SK-N-SH (cell line): ENCODE measurements around the gene NUSAP1. TPM values are rescaled to one million over a fixed set of nuclear protein-coding genes. Genes with fewer than 3 reads are reported as not detected.

Experiments
- CTCF ChIA-PET: fragments of 300-600, 350-600 bp; formaldehyde crosslinking; extraction: SDS; loops from one replicate; lab custom pipeline; 2021; lab: Yijun Ruan, JAX
- POLR2A ChIA-PET: fragments of 350-600 bp; sonication (Branson Sonifier 250); formaldehyde crosslinking; extraction: SDS; loops from one replicate; lab custom pipeline; 2020; ENCODE audit warnings: antibody characterized with exemption, inconsistent platforms; lab: Yijun Ruan, JAX
- DNase-seq: peaks from one replicate; pipeline ENCODE4 v3.0.0; 2012
- H2AFZ ChIP-seq: fragments of 200-600 bp; sonication (generic); 2 replicates; pipeline ENCODE4 v1.8.1; 2016; ENCODE audit warnings: antibody characterized with exemption, mild to moderate bottlenecking, low read depth
- H3F3A ChIP-seq: fragments of 200-600 bp; sonication (generic); replicated peaks from 2 replicates; pipeline ENCODE3; 2016; ENCODE audit warnings: antibody characterized with exemption, mild to moderate bottlenecking; ENCODE audit not compliant: insufficient read depth
- H3K27ac ChIP-seq, 2 experiments: fragments of 200-500 bp in 1 of 2; fragments of 200-600 bp in 1 of 2; sonication (Bioruptor generic) in 1 of 2; sonication (generic), shearing (Covaris generic) in 1 of 2; 2 replicates each; pipeline versions ENCODE4 v1.5.1 to v1.6.1; 2014 to 2016; ENCODE audit warnings: low read depth in 2 of 2, inconsistent platforms in 1 of 2, low read length in 1 of 2, mild to moderate bottlenecking in 1 of 2, mixed read lengths in 1 of 2
- H3K27me3 ChIP-seq: fragments of 200-600 bp; sonication (generic), shearing (Covaris generic); 2 replicates; pipeline ENCODE4 v1.6.1; 2016; ENCODE audit warnings: mixed run types; ENCODE audit not compliant: insufficient read depth
- H3K36me3 ChIP-seq, 2 experiments: fragments of 200-500 bp in 1 of 2; fragments of 200-600 bp in 1 of 2; sonication (Bioruptor generic) in 1 of 2; sonication (generic) in 1 of 2; replicated peaks in 1 of 2; 2 replicates each; pipeline versions ENCODE3 to v1.5.1; 2014 to 2016; ENCODE audit warnings: low read length in 1 of 2, mild to moderate bottlenecking in 1 of 2; ENCODE audit not compliant: insufficient read depth in 2 of 2, control insufficient read depth in 1 of 2
- H3K4me1 ChIP-seq, 2 experiments: fragments of 200-500 bp in 1 of 2; fragments of 200-600 bp in 1 of 2; sonication (Bioruptor generic) in 1 of 2; sonication (generic), shearing (Covaris generic) in 1 of 2; 2 replicates each; pipeline versions ENCODE4 v1.5.1 to v1.6.1; 2014 to 2016; ENCODE audit warnings: low read depth in 1 of 2, low read length in 1 of 2, mixed run types in 1 of 2; ENCODE audit not compliant: insufficient read depth in 2 of 2, control insufficient read depth in 1 of 2
- H3K4me2 ChIP-seq: fragments of 200-600 bp; sonication (generic), shearing (Covaris generic); 2 replicates; pipeline ENCODE4 v1.6.1; 2017; ENCODE audit warnings: mixed run types
- H3K4me3 ChIP-seq, 2 experiments: fragments of 200-500 bp in 1 of 2; fragments of 200-600 bp in 1 of 2; sonication (Bioruptor generic) in 1 of 2; sonication (generic), shearing (Covaris generic) in 1 of 2; 2 replicates each; pipeline versions ENCODE4 v1.5.1 to v1.8.1; 2014 to 2016; ENCODE audit warnings: low read depth in 2 of 2, inconsistent platforms in 1 of 2, low read length in 1 of 2, mild to moderate bottlenecking in 1 of 2, mixed read lengths in 1 of 2, moderate library complexity in 1 of 2
- H3K79me2 ChIP-seq: fragments of 200-600 bp; sonication (generic); 2 replicates; pipeline ENCODE4 v1.8.1; 2017; ENCODE audit warnings: mild to moderate bottlenecking; ENCODE audit not compliant: insufficient read depth
- H3K9ac ChIP-seq: fragments of 200-600 bp; sonication (generic); 2 replicates; pipeline ENCODE4 v1.6.1; 2017; ENCODE audit warnings: mixed run types
- H3K9me2 ChIP-seq: fragments of 200-600 bp; sonication (generic); 2 replicates; pipeline ENCODE4 v1.6.1; 2017; ENCODE audit warnings: mixed run types
- H3K9me3 ChIP-seq: fragments of 200-600 bp; sonication (generic); 2 replicates; pipeline ENCODE4 v1.6.1; 2017; ENCODE audit warnings: mixed run types, mild to moderate bottlenecking, moderate library complexity
- H4K20me1 ChIP-seq: fragments of 200-600 bp; sonication (generic); 2 replicates; pipeline ENCODE4 v1.6.1; 2017; ENCODE audit warnings: mild to moderate bottlenecking, mixed run types; ENCODE audit not compliant: insufficient read depth
- CHD2 ChIP-seq: fragments of 150-350 bp; IDR thresholded peaks from 2 replicates; pipeline ENCODE4 v1.6.1; 2018; ENCODE audit warnings: low read length; ENCODE audit not compliant: partially characterized antibody
- EP300 ChIP-seq, 2 experiments: IDR thresholded peaks; 2 replicates each; pipeline versions ENCODE4 v1.4.0 to v1.6.1; 2012; ENCODE audit warnings: borderline replicate concordance in 1 of 2, low read depth in 1 of 2, low read length in 1 of 2
- EZH2phosphoT487 ChIP-seq: fragments of 200-600 bp; sonication (generic); IDR thresholded peaks from 2 replicates; pipeline ENCODE4 v1.6.1; 2017; ENCODE audit warnings: low read depth, mixed run types, mild to moderate bottlenecking, antibody characterized with exemption, moderate library complexity, borderline replicate concordance
- FOSL2 ChIP-seq: IDR thresholded peaks from 2 replicates; pipeline ENCODE4 v1.4.0; 2012; ENCODE audit warnings: low read depth, mild to moderate bottlenecking, moderate library complexity, borderline replicate concordance
- FOXM1 ChIP-seq: IDR thresholded peaks from 2 replicates; pipeline ENCODE4 v1.4.0; 2012; ENCODE audit warnings: low read depth, mild to moderate bottlenecking
- GABPA ChIP-seq: IDR thresholded peaks from 2 replicates; pipeline ENCODE4 v1.4.0; 2012; ENCODE audit warnings: low read depth, mild to moderate bottlenecking
- IRF3 ChIP-seq: fragments of 150-350 bp; IDR thresholded peaks from 2 replicates; pipeline ENCODE4 v1.6.1; 2016; ENCODE audit warnings: mild to moderate bottlenecking, low read depth, low read length
- JUND ChIP-seq: IDR thresholded peaks from 2 replicates; pipeline ENCODE4 v1.4.0; 2012
- MAX ChIP-seq: IDR thresholded peaks from 2 replicates; pipeline ENCODE4 v1.4.0; 2012; ENCODE audit warnings: low read depth
- NFIC ChIP-seq: IDR thresholded peaks from 2 replicates; pipeline ENCODE4 v1.4.0; 2012; ENCODE audit warnings: borderline replicate concordance
- NRF1 ChIP-seq: IDR thresholded peaks from 2 replicates; pipeline ENCODE4 v1.6.1; 2012; ENCODE audit warnings: low read depth, mild to moderate bottlenecking, low read length
- RAD21 ChIP-seq: IDR thresholded peaks from 2 replicates; pipeline ENCODE4 v1.6.1; 2012; ENCODE audit warnings: mild to moderate bottlenecking, low read length
- RCOR1 ChIP-seq: fragments of 150-350 bp; IDR thresholded peaks from 2 replicates; pipeline ENCODE4 v1.6.1; 2017; ENCODE audit warnings: antibody characterized with exemption, low read length
- REST ChIP-seq: IDR thresholded peaks from 2 replicates; pipeline ENCODE4 v1.6.1; 2012; ENCODE audit warnings: mild to moderate bottlenecking, low read depth, low read length, moderate library complexity
- RFX5 ChIP-seq: IDR thresholded peaks from 2 replicates; pipeline ENCODE4 v1.6.1; 2012; ENCODE audit warnings: mild to moderate bottlenecking, improper control_type of control experiment, low read length
- RXRA ChIP-seq: IDR thresholded peaks from 2 replicates; pipeline ENCODE4 v1.4.0; 2012; ENCODE audit warnings: low read depth, mild to moderate bottlenecking, borderline replicate concordance
- SIN3A ChIP-seq: IDR thresholded peaks from 2 replicates; pipeline ENCODE4 v1.6.1; 2012; ENCODE audit warnings: low read depth, mild to moderate bottlenecking, low read length, moderate library complexity, borderline replicate concordance
- SMC3 ChIP-seq: IDR thresholded peaks from 2 replicates; pipeline ENCODE4 v1.6.1; 2012; ENCODE audit warnings: low read depth, low read length, improper control_type of control experiment
- TAF1 ChIP-seq: IDR thresholded peaks from 2 replicates; pipeline ENCODE4 v1.6.1; 2012; ENCODE audit warnings: low read depth, mild to moderate bottlenecking, low read length, moderate library complexity, borderline replicate concordance
- TCF12 ChIP-seq: IDR thresholded peaks from 2 replicates; pipeline ENCODE4 v1.4.0; 2012
- YY1 ChIP-seq: IDR thresholded peaks from 2 replicates; pipeline ENCODE4 v1.4.0; 2012; ENCODE audit warnings: low read depth, mild to moderate bottlenecking
- WGBS: methylation state at CpG from one replicate; pipeline ENCODE4 v1.1.6; 2017; ENCODE audit warnings: low lambda C conversion rate; 5-methylcytosine and 5-hydroxymethylcytosine counted together
- polyA plus RNA-seq, 3 experiments: library from polyadenylated mRNA; depleted of rRNA; stranded (reverse); fragments of >200 nt; gene quantifications; 2 replicates each; pipeline ENCODE4 v1.2.3, GENCODE V29; 2012
- TF ChIP-seq, protein P1 (sequence below): fragments of 150-350 bp; IDR thresholded peaks from 2 replicates; pipeline ENCODE4 v1.6.1; 2017; ENCODE audit warnings: antibody characterized with exemption, low read length, low read depth, borderline replicate concordance
- TF ChIP-seq, protein P2 (sequence below): IDR thresholded peaks from 2 replicates; pipeline ENCODE4 v1.4.0; 2012; ENCODE audit warnings: low read depth, borderline replicate concordance

Gene NUSAP1
- polyA plus RNA-seq (2012; rRNA removed), result 41.1 and 43.5 TPM in 2 replicates
- polyA plus RNA-seq (2012; cell fraction: cytosol; rRNA removed), result 35.1 and 39.8 TPM in 2 replicates
- polyA plus RNA-seq (2012; cell fraction: nucleus; rRNA removed), result 69.5 and 89.7 TPM in 2 replicates

GRCh38 chr15:41332194-41333025 lies at the start of gene NUSAP1, which contains the start of gene OIP5:
Gene NUSAP1 (plus strand): TSS chr15:41332881. CDS start chr15:41332958, 77 bp downstream.
Gene OIP5 (minus strand): TSS chr15:41332591. CDS start chr15:41332561, 30 bp downstream.
- Histone ChIP-seq H3K9me3 (no peaks in the 10 kb centered on the region), H3K4me1 (peaks cover 2 to 6% of the 10 kb centered on the region in 2 experiments; a peak in 1 of 4 replicates), H3K4me3 (peak within 1 kb of the TSS; percentile 77 to 95), H3K27me3 (no peaks in the 10 kb centered on the region), H4K20me1 (no peaks in the 10 kb centered on the region), H3F3A (peaks cover 9% of the 10 kb centered on the region), H3K9me2 (no peaks in the 10 kb centered on the region), H3K36me3 (no peaks in the 10 kb centered on the region), H3K27ac (peak within 1 kb of the TSS; percentile 64 to 81), H3K79me2 (peaks cover 64% of the 10 kb centered on the region), H3K4me2 (peak within 1 kb of the TSS; percentile 89), H2AFZ (peak within 1 kb of the TSS; percentile 100), H3K9ac (peak within 1 kb of the TSS; percentile 80)
- ChIA-PET CTCF (interaction anchor here (0.7 to 1.6 kb wide), 8 partner anchors 8 to 429 kb away, joined by 3 to 5 read pairs (median 4); no protein-coding TSS in a partner anchor), POLR2A (interaction anchor here (0.7 to 1.3 kb wide), 5 partner anchors 9 to 101 kb away, joined by 3 to 4 read pairs (median 3); no protein-coding TSS in a partner anchor)
- WGBS, result 0% methylated on average over 28 of the region's 64 CpGs
- DNase-seq, result peak; percentile 96
- TF ChIP-seq SMC3 (no peak), IRF3 (no peak), SIN3A (peak; percentile 98), FOSL2 (no peak), REST (no peak; the same call in 1 of the 2 replicates), MAX (0 out of 2 replicates have a peak, but pooled peaks have one; percentile 47), FOXM1 (peak; percentile 86; the same call in 1 of the 2 replicates), TCF12 (no peak), NRF1 (peak; percentile 68), RAD21 (no peak), EP300 (IDR thresholded peaks at IDR 0.05; ENCODE audit: borderline replicate concordance in 1 of 2, low read depth in 1 of 2, low read length in 1 of 2) (no peak), RFX5 (no peak), RXRA (no peak), YY1 (peak; percentile 93), CHD2 (peak; percentile 33), JUND (no peak; the same call in 1 of the 2 replicates), EZH2phosphoT487 (no peak), RCOR1 (no peak), NFIC (no peak; the same call in 1 of the 2 replicates), GABPA (no peak), TAF1 (peak; percentile 76; the same call in 1 of the 2 replicates)
- TF ChIP-seq, protein P1, sequence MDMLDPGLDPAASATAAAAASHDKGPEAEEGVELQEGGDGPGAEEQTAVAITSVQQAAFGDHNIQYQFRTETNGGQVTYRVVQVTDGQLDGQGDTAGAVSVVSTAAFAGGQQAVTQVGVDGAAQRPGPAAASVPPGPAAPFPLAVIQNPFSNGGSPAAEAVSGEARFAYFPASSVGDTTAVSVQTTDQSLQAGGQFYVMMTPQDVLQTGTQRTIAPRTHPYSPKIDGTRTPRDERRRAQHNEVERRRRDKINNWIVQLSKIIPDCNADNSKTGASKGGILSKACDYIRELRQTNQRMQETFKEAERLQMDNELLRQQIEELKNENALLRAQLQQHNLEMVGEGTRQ, result no peak
- TF ChIP-seq, protein P2, sequence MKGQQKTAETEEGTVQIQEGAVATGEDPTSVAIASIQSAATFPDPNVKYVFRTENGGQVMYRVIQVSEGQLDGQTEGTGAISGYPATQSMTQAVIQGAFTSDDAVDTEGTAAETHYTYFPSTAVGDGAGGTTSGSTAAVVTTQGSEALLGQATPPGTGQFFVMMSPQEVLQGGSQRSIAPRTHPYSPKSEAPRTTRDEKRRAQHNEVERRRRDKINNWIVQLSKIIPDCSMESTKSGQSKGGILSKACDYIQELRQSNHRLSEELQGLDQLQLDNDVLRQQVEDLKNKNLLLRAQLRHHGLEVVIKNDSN, result no peak
